Measurements from ENCODE around the gene PTPN7. TPM values are rescaled to one million over a fixed set of nuclear protein-coding genes. Genes with fewer than 3 reads are reported as not detected.

The PTPN7 gene
- total RNA-seq, 2 experiments from 2014 or later = 67.5 to 83.1 TPM

GRCh38 chr1:202165942-202166843, 5.8 kb upstream of the PTPN7 start:
- TF ChIP-seq EZH2phosphoT487 (IDR thresholded peaks at IDR 0.05; ENCODE audit: borderline replicate concordance, low read depth, low read length) = no peak
- TF ChIP-seq, protein P1, sequence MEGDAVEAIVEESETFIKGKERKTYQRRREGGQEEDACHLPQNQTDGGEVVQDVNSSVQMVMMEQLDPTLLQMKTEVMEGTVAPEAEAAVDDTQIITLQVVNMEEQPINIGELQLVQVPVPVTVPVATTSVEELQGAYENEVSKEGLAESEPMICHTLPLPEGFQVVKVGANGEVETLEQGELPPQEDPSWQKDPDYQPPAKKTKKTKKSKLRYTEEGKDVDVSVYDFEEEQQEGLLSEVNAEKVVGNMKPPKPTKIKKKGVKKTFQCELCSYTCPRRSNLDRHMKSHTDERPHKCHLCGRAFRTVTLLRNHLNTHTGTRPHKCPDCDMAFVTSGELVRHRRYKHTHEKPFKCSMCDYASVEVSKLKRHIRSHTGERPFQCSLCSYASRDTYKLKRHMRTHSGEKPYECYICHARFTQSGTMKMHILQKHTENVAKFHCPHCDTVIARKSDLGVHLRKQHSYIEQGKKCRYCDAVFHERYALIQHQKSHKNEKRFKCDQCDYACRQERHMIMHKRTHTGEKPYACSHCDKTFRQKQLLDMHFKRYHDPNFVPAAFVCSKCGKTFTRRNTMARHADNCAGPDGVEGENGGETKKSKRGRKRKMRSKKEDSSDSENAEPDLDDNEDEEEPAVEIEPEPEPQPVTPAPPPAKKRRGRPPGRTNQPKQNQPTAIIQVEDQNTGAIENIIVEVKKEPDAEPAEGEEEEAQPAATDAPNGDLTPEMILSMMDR (conservative IDR thresholded peaks at IDR 0.05; ENCODE audit: low read length) = no peak
- no peak overlapping the region for H3K27ac ChIP-seq (ENCODE audit: low read depth, low read length, poor library complexity, severe bottlenecking)
- no peaks in the 10 kb centered on the region for H3K36me3 ChIP-seq (ENCODE audit: insufficient read depth, low read length)
- ChIA-PET CTCF (ENCODE audit: unreplicated experiment) (no interaction called here), POLR2A (no interaction called here)
- H3K4me2 ChIP-seq (ENCODE audit: low read length) = no peak overlapping the region
- H4K20me1 ChIP-seq (ENCODE audit: insufficient read depth, low read length) = no peaks in the 10 kb centered on the region
- H3K9me2 ChIP-seq (ENCODE audit: insufficient read depth, low read length) = no peaks in the 10 kb centered on the region
- no peaks in the 10 kb centered on the region for H3K9me3 ChIP-seq (ENCODE audit: low read length)
- H2AFZ ChIP-seq (ENCODE audit: low read length) = no peak overlapping the region
- intact Hi-C loops (cut with micrococcal nuclease; ENCODE audit: unreplicated experiment) = no loop called here
- H3K4me1 ChIP-seq (ENCODE audit: insufficient read depth, low read length, poor library complexity, severe bottlenecking) = peaks cover 49% of the 10 kb centered on the region
- no peak for DNase-seq (ENCODE audit: low spot score)
- no peak overlapping the region for H3K4me3 ChIP-seq (ENCODE audit: low read depth, low read length, poor library complexity, severe bottlenecking)
- BruUV-seq (replicated peaks) = no TSS peak
- no peaks in the 10 kb centered on the region for H3K79me2 ChIP-seq (ENCODE audit: insufficient read depth, low read depth, low read length)

DNA sequence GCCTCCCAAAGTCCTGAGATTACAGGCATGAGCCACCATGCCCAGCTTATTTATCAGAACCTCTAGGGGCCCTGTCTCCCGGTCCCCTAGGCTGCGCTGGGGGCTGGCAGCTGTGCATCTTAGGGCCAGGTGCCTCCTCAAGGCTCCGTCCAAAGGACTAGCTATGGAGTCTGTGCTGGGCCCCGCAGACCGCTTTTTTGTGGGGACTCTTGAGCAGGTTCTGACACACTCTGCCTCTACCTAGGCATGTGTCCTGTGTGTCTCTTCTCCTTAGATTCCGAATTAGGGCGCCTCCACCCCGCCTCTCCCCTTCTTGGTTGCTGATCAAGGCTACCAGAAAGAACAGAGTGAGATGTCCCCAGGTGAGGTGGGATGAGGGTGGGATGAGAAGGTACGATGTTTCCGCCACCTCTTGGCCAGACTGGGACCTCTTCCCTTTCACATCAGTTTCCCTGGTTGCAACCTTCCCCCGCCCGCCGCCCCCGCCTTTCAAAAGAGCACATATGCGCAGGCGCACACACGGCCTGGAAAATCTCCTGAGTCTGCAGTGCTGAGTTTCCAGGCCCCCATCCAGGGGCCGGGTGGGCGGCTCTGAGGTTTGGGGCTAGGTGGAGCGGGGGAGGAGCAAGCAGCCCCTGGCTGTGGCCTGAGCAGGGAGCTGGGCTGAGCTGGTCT, 5.0 kb upstream of the PTPN7 start:
- H3K4me1 ChIP-seq (ENCODE audit: insufficient read depth, low read length, poor library complexity, severe bottlenecking) = peaks cover 57% of the 10 kb centered on the region
- DNase-seq (ENCODE audit: low spot score) = no peak
- H2AFZ ChIP-seq (ENCODE audit: low read length) = no peak overlapping the region
- no peak for TF ChIP-seq EZH2phosphoT487 (IDR thresholded peaks at IDR 0.05; ENCODE audit: borderline replicate concordance, low read depth, low read length)
- BruUV-seq (replicated peaks) = no TSS peak
- H4K20me1 ChIP-seq (ENCODE audit: insufficient read depth, low read length) = no peaks in the 10 kb centered on the region
- peak overlapping the region; percentile 58 for H3K4me2 ChIP-seq (ENCODE audit: low read length)
- no peaks in the 10 kb centered on the region for H3K9me2 ChIP-seq (ENCODE audit: insufficient read depth, low read length)
- H3K4me3 ChIP-seq (ENCODE audit: low read depth, low read length, poor library complexity, severe bottlenecking) = no peak overlapping the region
- peaks cover 3% of the 10 kb centered on the region; the same call in 1 of the 2 replicates for H3K79me2 ChIP-seq (ENCODE audit: insufficient read depth, low read depth, low read length)
- no peaks in the 10 kb centered on the region for H3K36me3 ChIP-seq (ENCODE audit: insufficient read depth, low read length)
- intact Hi-C loops (cut with micrococcal nuclease; ENCODE audit: unreplicated experiment) = no loop called here
- no peaks in the 10 kb centered on the region for H3K9me3 ChIP-seq (ENCODE audit: low read length)
- ChIA-PET POLR2A (no interaction called here), CTCF (ENCODE audit: unreplicated experiment) (interaction anchor here (1.4 kb wide), 1 partner anchor 10 kb away, joined by 7 read pairs; no protein-coding TSS in a partner anchor)
- H3K27ac ChIP-seq (ENCODE audit: low read depth, low read length, poor library complexity, severe bottlenecking) = no peak overlapping the region

DNA sequence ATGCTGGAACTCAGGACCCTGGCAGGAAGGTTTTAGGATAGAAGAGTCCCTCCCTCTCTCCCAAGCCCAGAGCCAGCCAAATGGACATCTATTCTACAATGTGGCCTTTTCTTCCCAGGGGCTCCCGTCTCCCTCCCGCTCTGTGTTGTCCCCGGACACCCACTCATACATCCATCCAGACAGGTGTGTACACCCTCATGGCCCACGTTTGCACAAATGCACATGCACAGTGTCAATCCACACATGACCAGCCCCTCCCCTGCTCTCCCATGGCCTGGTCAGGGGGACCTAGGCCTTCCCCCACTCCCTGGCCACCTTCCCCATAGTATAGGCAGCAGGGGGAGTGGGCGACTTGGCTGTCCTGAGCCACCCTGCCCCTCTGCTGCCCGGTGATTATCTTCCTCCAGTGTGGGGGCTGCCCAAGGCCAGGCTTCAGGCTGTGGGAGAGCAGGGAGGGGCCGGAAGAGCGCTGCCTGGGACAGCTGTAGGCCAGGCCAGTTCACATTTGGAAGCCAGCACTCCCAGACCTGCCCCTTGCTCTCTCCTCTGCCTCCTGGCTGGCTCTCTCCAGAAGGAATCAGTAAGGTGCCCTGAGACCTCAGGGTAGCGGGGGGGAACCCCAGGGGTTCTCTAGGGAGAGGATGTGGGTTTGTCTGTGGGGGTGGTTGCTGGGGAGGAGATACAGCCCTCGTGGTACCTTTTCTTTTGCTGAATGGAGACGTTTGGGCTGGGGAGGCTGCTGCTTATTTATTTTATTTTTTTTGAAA, 4.1 kb upstream of the PTPN7 start:
- BruUV-seq (replicated peaks) = no TSS peak
- DNase-seq (ENCODE audit: low spot score) = peak; percentile 36
- peaks cover 10% of the 10 kb centered on the region; the same call in 1 of the 2 replicates for H3K79me2 ChIP-seq (ENCODE audit: insufficient read depth, low read depth, low read length)
- no peaks in the 10 kb centered on the region for H3K9me2 ChIP-seq (ENCODE audit: insufficient read depth, low read length)
- H3K4me3 ChIP-seq (ENCODE audit: low read depth, low read length, poor library complexity, severe bottlenecking) = no peak overlapping the region
- H3K27ac ChIP-seq (ENCODE audit: low read depth, low read length, poor library complexity, severe bottlenecking) = no peak overlapping the region
- no peak overlapping the region for H2AFZ ChIP-seq (ENCODE audit: low read length)
- TF ChIP-seq EZH2phosphoT487 (IDR thresholded peaks at IDR 0.05; ENCODE audit: borderline replicate concordance, low read depth, low read length) = no peak
- TF ChIP-seq, protein P1 (conservative IDR thresholded peaks at IDR 0.05; ENCODE audit: low read length) = no peak
- no peaks in the 10 kb centered on the region for H3K9me3 ChIP-seq (ENCODE audit: low read length)
- H4K20me1 ChIP-seq (ENCODE audit: insufficient read depth, low read length) = no peaks in the 10 kb centered on the region
- intact Hi-C loops (cut with micrococcal nuclease; ENCODE audit: unreplicated experiment) = no loop called here
- CTCF ChIA-PET (ENCODE audit: unreplicated experiment) = interaction anchor here (1.4 to 1.8 kb wide), 2 partner anchors 9 to 21 kb away, joined by 6 to 7 read pairs; no protein-coding TSS in a partner anchor
- H3K4me2 ChIP-seq (ENCODE audit: low read length) = peak overlapping the region; percentile 58
- H3K4me1 ChIP-seq (ENCODE audit: insufficient read depth, low read length, poor library complexity, severe bottlenecking) = peaks cover 66% of the 10 kb centered on the region
- POLR2A ChIA-PET = no interaction called here
- no peaks in the 10 kb centered on the region for H3K36me3 ChIP-seq (ENCODE audit: insufficient read depth, low read length)

All from OCI-LY7 (cell line).